D721Med (cell line): ENCODE data around the gene ASH1L.
A peak's percentile ranks its signal among the peaks of the same experiment; 100 is the strongest.
"Not testable (repeated sequence)": the region's sequence is repeated elsewhere in the genome, so short reads cannot be mapped to it uniquely, and the experiment has no call there.

ENCODE experiments used
- DNase-seq: peaks from one replicate; pipeline ENCODE4 v3.0.0; 2011; ENCODE audit warnings: low spot score; ENCODE audit not compliant: insufficient read length
- FAIRE-seq: peaks from 2 replicates; lab custom pipeline; 2011; peaks lifted over from hg19 to GRCh38; lab: Jason Lieb, UNC
- TF ChIP-seq, protein P1 (sequence below): IDR thresholded peaks from 2 replicates; pipeline ENCODE4 v1.5.1; 2012; ENCODE audit warnings: mild to moderate bottlenecking, control low read depth; ENCODE audit not compliant: insufficient read depth; ENCODE audit errors: missing control alignments

Gene ASH1L

DNA sequence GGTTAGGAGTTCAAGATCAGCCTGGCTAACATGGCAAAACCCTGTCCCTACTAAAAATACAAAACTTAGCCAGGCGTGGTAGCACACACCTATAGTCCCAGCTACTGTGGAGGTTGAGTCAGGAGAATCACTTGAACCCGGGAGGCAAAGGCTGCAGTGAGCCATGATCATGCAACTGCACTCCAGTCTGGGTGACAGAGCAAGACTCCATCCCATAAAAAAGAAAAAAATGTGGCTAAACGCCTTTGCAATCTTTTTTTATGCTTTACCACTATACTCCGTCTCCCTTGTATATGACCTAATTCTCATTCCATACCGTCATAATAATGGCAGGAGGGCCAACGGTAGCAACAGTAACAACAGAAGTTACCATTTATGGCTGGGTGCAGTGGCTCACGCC, 109.5 kb downstream of the ASH1L start:
- FAIRE-seq (no peak), DNase-seq (no peak)
- TF ChIP-seq, protein P1, sequence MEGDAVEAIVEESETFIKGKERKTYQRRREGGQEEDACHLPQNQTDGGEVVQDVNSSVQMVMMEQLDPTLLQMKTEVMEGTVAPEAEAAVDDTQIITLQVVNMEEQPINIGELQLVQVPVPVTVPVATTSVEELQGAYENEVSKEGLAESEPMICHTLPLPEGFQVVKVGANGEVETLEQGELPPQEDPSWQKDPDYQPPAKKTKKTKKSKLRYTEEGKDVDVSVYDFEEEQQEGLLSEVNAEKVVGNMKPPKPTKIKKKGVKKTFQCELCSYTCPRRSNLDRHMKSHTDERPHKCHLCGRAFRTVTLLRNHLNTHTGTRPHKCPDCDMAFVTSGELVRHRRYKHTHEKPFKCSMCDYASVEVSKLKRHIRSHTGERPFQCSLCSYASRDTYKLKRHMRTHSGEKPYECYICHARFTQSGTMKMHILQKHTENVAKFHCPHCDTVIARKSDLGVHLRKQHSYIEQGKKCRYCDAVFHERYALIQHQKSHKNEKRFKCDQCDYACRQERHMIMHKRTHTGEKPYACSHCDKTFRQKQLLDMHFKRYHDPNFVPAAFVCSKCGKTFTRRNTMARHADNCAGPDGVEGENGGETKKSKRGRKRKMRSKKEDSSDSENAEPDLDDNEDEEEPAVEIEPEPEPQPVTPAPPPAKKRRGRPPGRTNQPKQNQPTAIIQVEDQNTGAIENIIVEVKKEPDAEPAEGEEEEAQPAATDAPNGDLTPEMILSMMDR, result no peak

DNA sequence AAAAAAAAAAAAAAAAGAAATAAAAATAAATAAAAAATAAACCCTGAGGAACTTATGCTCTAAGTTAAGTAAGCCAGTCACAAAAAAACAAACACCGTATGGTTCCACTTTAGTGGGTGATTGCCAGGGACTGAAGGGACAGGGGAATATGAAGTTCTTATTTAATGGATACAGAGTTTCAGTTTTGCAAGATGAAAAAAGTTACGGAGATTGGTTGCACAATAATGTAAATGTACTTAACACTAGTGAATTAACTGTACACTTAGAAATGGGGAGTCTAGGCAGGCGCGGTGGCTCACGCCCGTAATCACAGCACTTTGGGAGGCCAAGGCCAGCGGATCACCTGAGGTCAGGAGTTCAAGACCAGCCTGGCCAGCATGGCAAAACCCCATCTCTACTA, 111.4 kb downstream of the ASH1L start:
- FAIRE-seq (no peak), DNase-seq (no peak)
- TF ChIP-seq, protein P1, result no peak

DNA sequence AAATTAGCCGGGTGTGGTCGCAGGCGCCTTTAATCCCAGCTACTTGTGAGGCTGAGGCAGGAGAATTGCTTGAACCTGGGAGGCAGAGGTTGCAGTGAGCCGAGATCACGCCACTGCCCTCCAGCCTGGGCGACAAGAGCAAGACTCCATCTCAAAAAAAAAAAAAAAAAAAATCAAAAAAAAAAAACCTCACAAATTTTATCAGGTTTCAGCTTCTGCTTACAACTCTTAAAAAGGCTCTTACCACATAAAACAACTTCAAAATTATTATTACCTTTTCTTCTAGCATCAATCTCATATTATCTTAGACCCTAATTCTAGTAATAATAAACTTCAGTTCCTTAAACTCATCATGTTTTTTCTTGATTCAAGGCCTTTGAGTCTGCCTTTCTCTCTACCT, 120.2 kb downstream of the ASH1L start:
- DNase-seq, FAIRE-seq: not testable (repeated sequence)

DNA sequence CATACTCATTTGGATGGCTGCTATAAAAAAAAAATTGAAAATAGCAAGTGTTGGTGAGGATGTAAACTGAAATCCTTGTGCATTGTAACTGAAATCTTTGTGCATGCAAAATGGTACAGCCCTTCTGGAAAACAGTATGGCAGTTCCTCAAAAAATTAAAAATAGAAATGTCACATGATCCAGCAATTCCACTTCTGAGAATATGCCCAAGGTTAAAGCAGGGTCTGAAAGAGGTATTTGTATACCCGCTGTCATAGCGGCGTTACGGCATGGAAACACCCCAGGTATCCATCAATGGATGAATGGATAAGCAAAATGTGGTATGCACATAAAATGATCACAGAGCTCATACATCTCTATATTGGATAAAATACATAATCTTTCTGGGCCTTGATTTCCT, 125.2 kb downstream of the ASH1L start:
- FAIRE-seq, result no peak
- TF ChIP-seq, protein P1, result no peak

DNA sequence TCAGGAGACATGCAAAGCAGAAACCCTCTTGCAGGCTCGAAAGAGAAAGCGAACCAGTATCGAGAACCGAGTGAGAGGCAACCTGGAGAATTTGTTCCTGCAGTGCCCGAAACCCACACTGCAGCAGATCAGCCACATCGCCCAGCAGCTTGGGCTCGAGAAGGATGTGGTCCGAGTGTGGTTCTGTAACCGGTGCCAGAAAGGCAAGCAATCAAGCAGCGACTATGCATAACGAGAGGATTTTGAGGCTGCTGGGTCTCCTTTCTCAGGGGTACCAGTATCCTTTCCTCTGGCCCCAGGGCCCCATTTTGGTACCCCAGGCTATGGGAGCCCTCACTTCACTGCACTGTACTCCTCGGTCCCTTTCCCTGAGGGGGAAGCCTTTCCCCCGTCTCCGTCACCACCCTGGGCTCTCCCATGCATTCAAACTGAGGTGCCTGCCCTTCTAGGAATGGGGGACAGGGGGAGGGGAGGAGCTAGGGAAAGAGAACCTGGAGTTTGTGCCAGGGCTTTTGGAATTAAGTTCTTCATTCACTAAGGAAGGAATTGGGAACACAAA, 128.7 kb downstream of the ASH1L start:
- FAIRE-seq, DNase-seq: not testable (repeated sequence)

More for the DNA sequence above, 125.2 kb downstream of the ASH1L start:
- DNase-seq, result no peak

DNA sequence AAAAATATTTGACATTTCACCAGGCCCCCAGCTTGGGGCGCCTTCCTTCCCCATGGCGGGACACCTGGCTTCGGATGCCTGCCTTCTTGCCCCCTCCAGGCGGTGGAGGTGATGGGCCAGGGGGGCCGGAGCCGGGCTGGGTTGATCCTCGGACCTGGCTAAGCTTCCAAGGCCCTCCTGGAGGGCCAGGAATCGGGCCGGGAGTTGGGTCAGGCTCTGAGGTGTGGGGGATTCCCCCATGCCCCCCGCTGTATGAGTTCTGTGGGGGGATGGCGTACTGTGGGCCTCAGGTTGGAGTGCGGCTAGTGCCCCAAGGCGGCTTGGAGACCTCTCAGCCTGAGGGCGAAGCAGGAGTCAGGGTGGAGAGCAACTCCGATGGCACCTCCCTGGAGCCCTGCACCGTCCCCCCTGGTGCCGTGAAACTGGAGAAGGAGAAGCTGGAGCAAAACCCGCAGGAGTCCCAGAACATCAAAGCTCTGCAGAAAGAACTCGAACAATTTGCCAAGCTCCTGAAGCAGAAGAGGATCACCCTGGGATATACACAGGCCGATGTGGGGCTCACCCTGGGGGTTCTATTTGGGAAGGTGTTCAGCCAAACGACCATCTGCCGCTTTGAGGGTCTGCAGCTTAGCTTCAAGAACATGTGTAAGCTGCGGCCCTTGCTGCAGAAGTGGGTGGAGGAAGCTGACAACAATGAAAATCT, 129.3 kb downstream of the ASH1L start:
- not testable (repeated sequence) for FAIRE-seq, DNase-seq

DNA sequence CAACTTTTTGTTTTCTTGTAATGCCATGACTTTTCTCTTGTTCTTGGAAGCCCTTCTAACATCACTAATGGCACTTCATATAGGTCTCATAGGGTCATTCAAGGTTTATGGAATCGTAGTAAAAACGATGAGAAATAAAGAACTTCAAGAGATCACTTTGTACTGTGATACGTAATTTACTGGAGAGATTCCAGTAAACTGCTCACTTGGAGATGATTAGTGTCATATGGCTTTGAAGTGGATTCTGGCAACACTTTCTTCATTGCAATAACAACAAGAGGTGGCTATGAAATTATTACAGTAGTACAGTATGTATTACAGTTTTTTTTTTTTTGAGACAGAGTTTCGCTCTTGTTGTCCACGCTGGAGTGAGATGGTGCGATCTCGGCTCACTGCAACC, 138.5 kb downstream of the ASH1L start:
- FAIRE-seq, result peak; percentile 32
- TF ChIP-seq, protein P1, result no peak
- DNase-seq, result no peak

DNA sequence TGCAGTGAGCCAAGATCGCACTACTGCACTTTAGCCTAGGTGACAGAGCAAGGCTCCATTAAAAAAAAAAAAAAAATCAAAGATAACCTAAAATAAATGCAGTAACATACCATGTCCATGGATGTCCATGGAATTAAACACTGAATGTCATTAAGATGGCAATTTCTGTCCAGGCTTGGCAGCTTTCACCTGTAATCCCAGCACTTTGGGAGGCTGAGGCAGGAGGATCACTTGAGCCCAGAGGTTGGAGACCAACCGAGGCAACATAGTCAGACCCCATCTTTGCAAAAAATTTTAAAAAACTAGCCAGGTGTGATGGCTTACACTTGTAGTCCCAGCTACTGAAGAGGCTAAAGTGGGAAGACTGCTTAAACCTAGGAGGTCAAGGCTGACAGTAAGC, 141.8 kb downstream of the ASH1L start:
- DNase-seq, result no peak
- FAIRE-seq, result no peak

DNA sequence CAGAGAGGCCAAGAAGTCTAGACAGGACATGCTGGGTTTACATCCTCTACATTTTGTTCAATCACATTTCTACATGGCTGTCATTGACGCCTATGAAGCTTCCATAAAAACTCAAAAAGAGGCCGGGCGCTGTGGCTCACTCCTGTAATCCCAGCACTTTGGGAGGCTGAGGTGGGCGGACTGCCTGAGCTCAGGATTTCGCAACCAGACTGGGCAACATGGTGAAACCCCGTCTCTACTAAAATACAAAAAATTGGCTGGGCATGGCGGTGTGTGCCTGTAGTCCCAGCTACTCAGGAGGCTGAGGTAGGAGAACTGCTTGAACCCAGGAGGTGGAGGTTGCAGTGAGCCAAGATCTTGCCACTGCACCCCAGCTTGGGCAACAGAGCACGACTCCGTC, 150.8 kb downstream of the ASH1L start:
- not testable (repeated sequence) for FAIRE-seq, DNase-seq

More for the DNA sequence above, 141.8 kb downstream of the ASH1L start:
- TF ChIP-seq, protein P1, result no peak
